GM18873 (cell line): ENCODE data around the gene TMEM202.
"Not testable (repeated sequence)": the region's sequence is repeated elsewhere in the genome, so short reads cannot be mapped to it uniquely, and the experiment has no call there.

Source experiments
- ATAC-seq: cut with Tn5 transposase; IDR thresholded peaks from one replicate; pipeline ENCODE4 v1.9.1; 2021; ENCODE audit warnings: mild to moderate bottlenecking, moderate library complexity, moderate number of reproducible peaks; ENCODE audit not compliant: unreplicated experiment, low FRiP score

TMEM202 gene

GRCh38 chr15:72398648-72399047 is 543 bp downstream of the TMEM202 start:
- no peak for ATAC-seq

DNA sequence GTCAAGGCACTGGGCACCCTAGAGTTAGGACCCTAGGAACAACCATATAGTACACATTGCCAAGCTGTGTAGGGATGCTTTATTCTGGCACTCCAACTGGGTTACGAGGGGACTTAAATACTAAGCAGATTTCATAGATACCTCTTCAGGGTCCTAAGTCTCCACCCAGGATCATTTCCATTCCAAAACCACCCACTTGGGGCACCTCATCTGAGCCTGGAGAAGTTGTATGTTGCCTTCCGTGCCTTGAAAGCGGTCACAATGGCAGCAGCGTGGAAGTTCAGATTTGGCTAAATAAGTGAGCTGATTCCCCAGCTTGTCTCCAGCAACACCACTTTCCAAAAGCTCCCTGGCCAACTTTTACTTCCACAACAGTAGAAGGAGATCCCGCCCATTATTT is 4.6 kb downstream of the TMEM202 start:
- ATAC-seq = no peak

DNA sequence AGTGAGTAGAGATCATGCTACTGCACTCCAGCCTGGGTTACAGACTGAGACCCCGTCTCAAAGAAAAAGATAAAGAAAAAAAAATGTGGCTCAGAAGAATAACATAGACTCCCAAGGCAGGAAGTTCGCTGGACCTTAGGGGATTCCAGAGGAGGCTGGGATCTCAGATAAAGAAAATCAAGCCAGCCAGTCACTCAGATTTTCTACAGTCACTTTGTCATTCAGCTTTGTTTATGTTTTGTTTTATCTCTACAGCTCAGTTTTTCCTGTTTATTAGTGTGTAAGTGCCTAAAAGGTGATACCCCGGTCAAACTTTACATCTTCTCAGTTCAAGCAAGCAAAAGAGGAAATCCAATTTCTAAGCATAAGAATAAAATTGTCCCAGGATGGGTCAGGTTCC is 6.3 kb downstream of the TMEM202 start:
- ATAC-seq = no peak

DNA sequence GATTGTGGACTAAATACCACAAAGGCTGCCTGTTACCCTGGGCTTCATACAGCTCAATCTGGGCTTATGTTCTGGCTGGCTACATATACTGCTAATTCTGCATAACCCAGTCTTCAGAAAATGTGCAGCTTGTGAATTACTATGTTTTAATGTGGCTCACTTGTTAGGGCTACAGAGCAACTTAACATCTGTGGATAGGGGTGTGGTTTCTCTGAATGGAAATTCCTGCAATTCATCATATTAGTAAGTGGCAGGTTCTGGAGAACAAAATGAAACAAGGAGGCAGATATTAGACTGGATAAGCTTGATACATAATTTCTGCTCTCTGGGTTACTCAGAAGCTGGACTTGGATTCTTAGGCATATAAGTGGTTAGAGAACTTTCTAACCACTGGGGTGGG is 6.7 kb downstream of the TMEM202 start:
- no peak for ATAC-seq

- ATAC-seq = no peak
Measured at GRCh38 chr15:72406936-72407335, 8.8 kb downstream of the TMEM202 start.

- ATAC-seq = no peak
Measured at GRCh38 chr15:72411111-72411510, 13.0 kb downstream of the TMEM202 start.

- no peak for ATAC-seq
Measured at GRCh38 chr15:72411544-72411943, 13.4 kb downstream of the TMEM202 start.

GRCh38 chr15:72413337-72413736 is 15.2 kb downstream of the TMEM202 start:
- not testable (repeated sequence) for ATAC-seq

DNA sequence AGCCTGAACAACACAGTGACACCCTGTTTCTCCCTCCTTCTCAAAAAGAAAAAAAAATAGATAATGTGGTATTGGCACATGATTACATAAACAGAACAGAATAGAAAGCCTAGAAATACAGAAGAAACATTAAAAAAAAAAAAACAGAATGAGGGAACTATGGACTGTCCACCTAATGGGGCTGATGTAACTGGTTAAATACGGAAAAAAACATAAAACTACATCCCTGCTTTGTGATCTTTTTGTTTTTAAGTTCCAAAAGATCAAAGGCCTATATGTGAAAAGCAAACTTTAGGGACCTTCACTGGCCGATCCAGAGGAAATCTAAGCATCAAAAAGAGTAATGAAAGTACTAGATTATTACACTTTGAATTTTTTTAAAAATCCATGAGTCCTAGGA is 17.2 kb downstream of the TMEM202 start:
- ATAC-seq = no peak

DNA sequence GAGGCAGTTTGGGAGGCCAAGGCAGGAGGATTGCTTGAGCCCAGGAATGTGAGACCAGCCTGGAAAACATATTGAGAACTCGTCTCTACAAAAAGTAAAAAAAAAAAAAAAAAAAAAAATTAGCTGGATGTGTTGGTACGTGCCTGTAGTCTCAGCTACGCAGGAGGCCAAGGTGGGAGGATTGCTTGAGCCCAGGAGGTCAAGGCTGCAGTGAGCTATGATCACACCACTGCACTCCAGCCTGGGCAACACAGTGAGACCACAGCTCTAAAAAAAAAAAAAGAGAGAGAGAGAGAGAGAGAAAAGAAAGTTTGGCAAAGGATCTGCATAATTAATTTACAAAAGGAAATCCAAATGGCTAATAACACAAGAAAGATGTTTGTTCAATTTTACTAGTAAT is 21.7 kb downstream of the TMEM202 start:
- ATAC-seq = not testable (repeated sequence)

DNA sequence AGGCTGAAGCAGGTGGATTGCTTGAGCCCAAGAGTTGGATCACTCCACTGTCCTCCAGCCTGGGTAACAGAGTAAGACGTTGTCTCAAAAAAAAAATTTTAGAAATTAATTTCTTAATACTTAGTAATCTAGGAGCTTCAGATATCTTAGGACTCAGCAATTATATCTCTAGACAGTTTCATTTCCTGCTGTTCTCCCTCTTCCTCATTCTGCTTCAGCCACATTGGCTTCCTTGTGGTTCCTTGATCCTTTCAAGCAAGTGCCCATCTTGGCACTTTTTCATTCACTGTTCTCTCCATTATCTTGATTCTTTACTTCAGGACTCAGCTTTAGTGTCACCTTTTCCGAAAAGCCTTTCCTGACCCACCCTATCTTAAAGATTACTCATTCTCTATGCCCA is 22.5 kb downstream of the TMEM202 start:
- no peak for ATAC-seq

DNA sequence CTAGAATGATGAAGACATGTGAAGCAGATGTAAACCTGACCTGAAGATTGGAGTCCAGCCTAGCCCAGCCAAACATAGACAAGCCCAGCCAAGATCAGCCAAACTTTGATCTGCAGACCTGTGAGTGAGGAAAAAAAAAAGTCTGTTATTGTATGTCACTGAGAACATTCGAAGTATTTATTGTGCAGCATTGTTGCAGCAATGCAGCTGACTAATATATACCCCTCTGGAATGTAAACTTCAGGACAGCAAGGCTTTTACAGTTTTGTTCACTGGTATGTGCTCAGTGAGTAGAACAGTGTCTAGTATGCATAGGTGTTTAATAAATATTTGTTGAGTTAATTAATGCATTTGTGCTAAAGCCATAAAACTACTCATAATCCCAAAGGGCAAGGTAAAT is 23.4 kb downstream of the TMEM202 start:
- no peak for ATAC-seq

DNA sequence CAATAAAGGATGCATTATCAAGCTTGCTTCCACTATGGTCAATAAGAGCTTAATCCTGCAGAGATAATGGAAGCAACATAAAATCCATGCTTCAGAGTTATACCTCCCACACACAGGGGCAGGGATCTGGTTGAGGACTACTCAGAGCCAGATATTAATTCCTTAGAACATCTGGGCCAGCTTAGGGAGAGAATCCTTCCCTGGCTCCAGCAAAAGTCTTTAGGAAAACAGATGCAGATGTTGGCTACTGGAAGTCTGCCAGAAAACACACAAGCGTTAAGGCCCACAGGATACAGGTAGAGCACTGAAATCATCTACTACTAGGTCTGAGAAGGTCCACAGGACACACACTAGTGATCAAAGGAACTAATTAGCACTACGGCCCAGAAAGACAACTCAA is 25.2 kb downstream of the TMEM202 start:
- no peak for ATAC-seq

DNA sequence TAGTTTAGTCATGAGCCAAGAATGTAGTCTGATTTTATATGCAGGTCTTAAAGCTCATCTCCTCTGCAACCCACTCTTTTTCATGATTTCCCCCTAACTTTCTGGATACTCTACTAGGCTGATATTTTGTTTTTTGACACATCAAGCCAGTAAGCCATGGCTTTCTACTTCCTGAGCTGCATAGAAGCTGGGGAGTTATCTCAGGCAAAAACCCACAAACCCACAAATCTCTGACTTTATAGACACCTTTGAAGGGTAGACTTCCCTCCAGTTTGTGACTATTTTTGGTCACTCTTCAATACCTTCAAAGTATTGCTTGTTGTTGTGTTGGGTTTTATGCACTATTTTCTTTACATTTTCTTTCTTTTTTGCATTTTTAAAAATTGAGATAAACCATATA is 28.6 kb downstream of the TMEM202 start:
- ATAC-seq = no peak

DNA sequence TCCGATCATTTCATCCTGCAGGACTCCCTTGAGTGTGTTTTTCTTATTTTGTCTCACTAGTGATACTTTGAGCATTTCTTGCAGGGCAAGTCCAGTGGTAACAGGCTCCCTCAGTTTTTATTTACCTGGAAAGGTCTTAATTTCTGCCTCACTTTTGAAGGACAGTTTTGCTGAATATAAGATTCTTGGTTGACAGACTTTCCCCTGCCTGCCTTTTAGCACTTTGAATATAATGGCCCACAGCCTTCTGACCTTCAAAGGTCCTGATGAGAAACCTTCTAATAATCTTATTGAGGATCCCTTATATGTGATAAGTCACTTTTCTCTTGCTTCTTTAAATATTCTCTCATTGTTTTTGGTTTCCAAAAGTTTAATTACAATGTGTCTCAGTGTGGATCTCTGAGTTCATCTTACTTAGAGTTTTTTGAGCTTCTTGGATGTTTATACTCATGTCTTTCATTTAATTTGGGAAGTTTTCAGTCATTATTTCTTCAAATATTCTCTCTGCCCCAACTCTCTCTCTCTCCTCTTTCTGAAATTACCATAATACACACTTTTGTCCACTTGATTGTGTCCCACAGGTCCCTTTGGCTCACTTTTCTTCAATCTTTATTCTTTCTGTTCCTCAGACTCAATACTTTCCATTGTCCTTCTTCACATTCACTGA is 39.7 kb downstream of the TMEM202 start:
- ATAC-seq = no peak

GRCh38 chr15:72442848-72443247 is 44.7 kb downstream of the TMEM202 start:
- not testable (repeated sequence) for ATAC-seq

GRCh38 chr15:72445426-72445825 is 47.3 kb downstream of the TMEM202 start:
- no peak for ATAC-seq

DNA sequence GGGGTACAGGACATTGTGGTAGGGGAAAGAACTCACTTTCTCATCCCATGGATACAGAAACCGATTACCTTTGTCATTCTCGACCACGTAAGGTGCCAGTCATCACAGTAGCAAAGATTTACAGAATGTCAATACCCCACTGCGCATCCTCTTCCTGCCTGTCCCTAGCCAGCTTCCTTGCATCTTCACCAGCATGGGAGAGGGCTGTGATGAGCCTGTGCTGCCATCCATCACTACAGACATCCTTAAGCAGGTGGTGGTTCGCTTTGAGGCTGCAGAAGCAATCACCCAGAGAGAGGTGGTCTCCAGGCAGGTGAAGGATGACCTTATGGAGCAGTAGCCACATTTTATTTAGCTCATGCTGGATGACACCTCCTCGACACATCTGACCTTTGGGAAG is 52.7 kb downstream of the TMEM202 start:
- ATAC-seq = no peak

DNA sequence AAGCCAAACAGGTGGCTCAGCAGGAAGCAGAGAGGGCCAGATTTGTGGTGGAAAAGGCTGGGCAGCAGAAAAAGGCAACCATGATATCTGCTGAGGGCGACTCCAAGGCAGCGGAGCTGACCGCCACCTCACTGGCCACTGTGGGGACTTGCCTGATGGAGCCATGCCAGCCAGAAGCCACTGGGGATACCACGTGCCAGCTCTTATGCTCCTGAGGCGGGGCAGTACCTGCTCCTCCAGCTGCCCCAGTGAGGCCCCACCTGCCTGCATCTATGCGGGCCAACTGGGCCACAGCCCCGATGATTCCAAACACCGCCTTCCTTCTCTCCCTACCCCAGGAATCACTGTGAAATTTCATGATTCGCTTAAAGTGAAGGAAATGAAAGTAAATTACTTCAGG is 53.1 kb downstream of the TMEM202 start:
- no peak for ATAC-seq

DNA sequence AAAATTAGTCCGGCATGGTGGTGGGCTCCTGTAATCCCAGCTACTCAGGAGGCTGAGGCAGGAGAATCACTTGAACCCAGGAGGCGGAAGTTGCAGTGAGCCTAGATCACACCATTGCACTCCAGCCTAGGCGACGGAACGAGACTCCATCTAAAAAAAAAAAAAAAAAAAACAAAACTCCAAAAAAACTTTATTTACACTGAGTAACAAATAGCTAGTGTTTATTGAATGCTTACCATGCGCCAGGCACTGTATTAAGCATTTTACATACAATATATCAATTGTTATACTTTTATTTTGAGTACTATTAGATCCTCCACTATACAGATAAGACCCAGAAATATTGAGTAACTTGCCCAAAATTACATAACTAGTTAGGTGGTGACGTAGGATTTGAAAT is 58.6 kb downstream of the TMEM202 start:
- ATAC-seq = no peak
